CD4-positive, CD25-positive, alpha-beta regulatory T cell (primary cell): ENCODE results near the gene DMD. TPM values are rescaled to one million over a fixed set of nuclear protein-coding genes. Genes with fewer than 3 reads are reported as not detected.

ENCODE experiments used
- ATAC-seq, 2 donors: fragments of 150-1000 bp; cut with Tn5 transposase; one replicate each; pipeline ENCODE4 v1.10.0; 2021; ENCODE audit warnings: low read depth in 2 of 2, moderate number of reproducible peaks in 2 of 2, moderate library complexity in 1 of 2
- DNase-seq, 3 donors: peaks; one replicate each; pipeline versions ENCODE4 v3.0.0 to v3.0.0-alpha.2; 2012 to 2022; ENCODE audit warnings: mixed read lengths in 1 of 3
- H3K27ac ChIP-seq: one replicate; pipeline ENCODE4 v1.7.0; 2013; ENCODE audit warnings: mild to moderate bottlenecking, low read length; ENCODE audit not compliant: insufficient read depth, poor library complexity, severe bottlenecking
- H3K27me3 ChIP-seq: one replicate; pipeline ENCODE4 v1.7.0; 2013; ENCODE audit warnings: low read length; ENCODE audit not compliant: control insufficient read depth, insufficient read depth
- H3K36me3 ChIP-seq: one replicate; pipeline ENCODE4 v1.7.0; 2013; ENCODE audit warnings: mild to moderate bottlenecking, low read length, moderate library complexity; ENCODE audit not compliant: control insufficient read depth, insufficient read depth
- H3K4me1 ChIP-seq: 2 replicates; pipeline ENCODE4 v1.7.0; 2013; ENCODE audit warnings: mild to moderate bottlenecking, low read length; ENCODE audit not compliant: insufficient read depth, control insufficient read depth, poor library complexity, severe bottlenecking
- H3K4me3 ChIP-seq: one replicate; pipeline ENCODE4 v1.7.0; 2013; ENCODE audit warnings: low read depth, mild to moderate bottlenecking, low read length, moderate library complexity
- H3K9me3 ChIP-seq, 2 experiments: 1 replicate in 1 of 2; 2 replicates in 1 of 2; pipeline ENCODE4 v1.7.0; 2013; ENCODE audit warnings: low read length in 2 of 2, mild to moderate bottlenecking in 1 of 2, moderate library complexity in 1 of 2; ENCODE audit not compliant: control insufficient read depth in 2 of 2
- H3K27ac Mint-ChIP-seq, 3 donors: one replicate each; pipeline ENCODE4 v1.8.0; 2020 to 2022; ENCODE audit warnings: mild to moderate bottlenecking in 3 of 3, mixed read lengths in 3 of 3, moderate library complexity in 2 of 3
- H3K27me3 Mint-ChIP-seq: one replicate; pipeline ENCODE4 v1.8.0; 2022; ENCODE audit warnings: mild to moderate bottlenecking, mixed read lengths
- H3K36me3 Mint-ChIP-seq: one replicate; pipeline ENCODE4 v1.8.0; 2020; ENCODE audit warnings: mixed read lengths
- H3K4me1 Mint-ChIP-seq, 4 donors: one replicate each; pipeline ENCODE4 v1.8.0; 2020 to 2022; ENCODE audit warnings: mixed read lengths in 4 of 4, mild to moderate bottlenecking in 1 of 4
- H3K4me3 Mint-ChIP-seq, 4 donors: one replicate each; pipeline ENCODE4 v1.8.0; 2020 to 2022; ENCODE audit warnings: mild to moderate bottlenecking in 4 of 4, mixed read lengths in 4 of 4, moderate library complexity in 3 of 4
- H3K9me3 Mint-ChIP-seq, 7 donors: one replicate each; pipeline ENCODE4 v1.8.0; 2020 to 2022; ENCODE audit warnings: mixed read lengths in 7 of 7, mild to moderate bottlenecking in 3 of 7, moderate library complexity in 2 of 7
- polyA plus RNA-seq, 4 donors: library from polyadenylated mRNA; unstranded; fragments of 300-500 nt; fragmentation: Illumina TruSeq; gene quantifications; one replicate each; pipeline ENCODE4 v1.2.3, GENCODE V29; 2021
- total RNA-seq: library from RNA; stranded (reverse); gene quantifications from one replicate; pipeline ENCODE4 v1.2.3, GENCODE V29; 2022

Gene DMD
- total and polyA plus RNA-seq, 5 donors from 2014 or later, result 0.20 to 2.8 (median 0.98) TPM

DNA sequence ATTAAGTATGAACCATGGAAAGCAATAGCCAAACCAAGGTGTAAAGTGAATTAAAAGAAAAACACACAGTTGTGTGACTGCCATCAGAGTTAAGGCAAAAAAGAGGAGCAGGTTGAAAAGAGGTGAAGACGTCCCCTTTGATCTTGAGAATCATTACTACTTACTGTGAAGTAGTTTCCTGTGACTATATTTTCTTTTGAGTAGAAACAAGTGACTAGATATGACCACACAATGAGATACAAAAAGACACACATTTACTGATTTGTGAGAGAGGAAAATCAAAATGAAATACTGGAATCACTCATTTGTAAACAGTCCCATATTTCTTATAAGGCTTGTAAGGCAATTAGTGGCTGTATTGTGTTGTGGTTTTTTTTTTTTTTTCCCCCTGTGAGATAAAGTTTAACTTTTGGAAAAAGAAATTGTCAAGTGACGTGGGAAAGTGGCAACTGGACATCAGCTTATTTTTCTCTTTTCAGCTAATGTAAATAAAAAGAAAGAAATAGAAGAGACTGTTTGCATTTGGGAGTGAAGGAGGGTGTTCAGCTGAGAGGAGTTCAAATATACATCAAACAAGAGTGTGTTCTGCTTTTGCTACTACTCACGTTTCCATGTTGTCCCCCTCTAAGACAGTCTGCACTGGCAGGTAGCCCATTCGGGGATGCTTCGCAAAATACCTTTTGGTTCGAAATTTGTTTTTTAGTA, 2033.1 kb downstream of the DMD start:
- H3K27ac ChIP-seq, result no peak overlapping the region
- H3K4me1 Mint-ChIP-seq, result no peaks in the 10 kb centered on the region
- no peak overlapping the region for H3K4me3 Mint-ChIP-seq
- no peaks in the 10 kb centered on the region for H3K27me3 ChIP-seq
- no peak overlapping the region for H3K27ac Mint-ChIP-seq
- H3K36me3 Mint-ChIP-seq, result no peaks in the 10 kb centered on the region
- no peak overlapping the region for H3K4me3 ChIP-seq
- H3K9me3 Mint-ChIP-seq, result no peaks in the 10 kb centered on the region
- no peaks in the 10 kb centered on the region for H3K4me1 ChIP-seq
- no peaks in the 10 kb centered on the region for H3K9me3 ChIP-seq
- H3K36me3 ChIP-seq, result no peaks in the 10 kb centered on the region
- ATAC-seq (no peak), DNase-seq (no peak)
- no peaks in the 10 kb centered on the region for H3K27me3 Mint-ChIP-seq

- Mint-ChIP-seq H3K36me3 (no peaks in the 10 kb centered on the region), H3K4me3 (no peak overlapping the region), H3K9me3 (peaks cover 0 to 4% (median 0%) of the 10 kb centered on the region in 7 donors), H3K27me3 (no peaks in the 10 kb centered on the region), H3K4me1 (no peaks in the 10 kb centered on the region), H3K27ac (no peak overlapping the region)
- no peaks in the 10 kb centered on the region for H3K36me3 ChIP-seq
- H3K4me1 ChIP-seq, result no peaks in the 10 kb centered on the region
- H3K27ac ChIP-seq, result no peak overlapping the region
- H3K4me3 ChIP-seq, result no peak overlapping the region
- DNase-seq (no peak), ATAC-seq (no peak)
- H3K9me3 ChIP-seq, result no peaks in the 10 kb centered on the region
- H3K27me3 ChIP-seq, result no peaks in the 10 kb centered on the region
Measured at GRCh38 chrX:31170792-31171191, 2040.6 kb downstream of the DMD start.

GRCh38 chrX:31168551-31168950, 2042.8 kb downstream of the DMD start:
- no peak for ATAC-seq
- no peaks in the 10 kb centered on the region for H3K27me3 Mint-ChIP-seq
- H3K4me1 ChIP-seq, result no peaks in the 10 kb centered on the region
- H3K27ac Mint-ChIP-seq, result no peak overlapping the region
- no peaks in the 10 kb centered on the region for H3K36me3 Mint-ChIP-seq
- no peaks in the 10 kb centered on the region for H3K4me1 Mint-ChIP-seq
- no peaks in the 10 kb centered on the region for H3K27me3 ChIP-seq
- no peak for DNase-seq
- no peak overlapping the region for H3K4me3 ChIP-seq
- peaks cover 0 to 4% (median 0%) of the 10 kb centered on the region in 7 donors for H3K9me3 Mint-ChIP-seq
- H3K4me3 Mint-ChIP-seq, result no peak overlapping the region
- no peak overlapping the region for H3K27ac ChIP-seq
- no peaks in the 10 kb centered on the region for H3K36me3 ChIP-seq
- H3K9me3 ChIP-seq, result no peaks in the 10 kb centered on the region

- peaks cover 0 to 5% (median 0%) of the 10 kb centered on the region in 7 donors for H3K9me3 Mint-ChIP-seq
- ATAC-seq (no peak), DNase-seq (no peak)
- H3K36me3 ChIP-seq, result no peaks in the 10 kb centered on the region
- H3K4me1 ChIP-seq, result no peaks in the 10 kb centered on the region
- no peak overlapping the region for H3K4me3 Mint-ChIP-seq
- H3K4me1 Mint-ChIP-seq, result no peaks in the 10 kb centered on the region
- H3K27me3 Mint-ChIP-seq, result no peaks in the 10 kb centered on the region
- H3K36me3 Mint-ChIP-seq, result no peaks in the 10 kb centered on the region
- H3K27ac ChIP-seq, result no peak overlapping the region
- no peak overlapping the region for H3K4me3 ChIP-seq
- no peaks in the 10 kb centered on the region for H3K27me3 ChIP-seq
- no peak overlapping the region for H3K27ac Mint-ChIP-seq
- no peaks in the 10 kb centered on the region for H3K9me3 ChIP-seq
Measured at GRCh38 chrX:31166832-31167231, 2044.5 kb downstream of the DMD start.

DNA sequence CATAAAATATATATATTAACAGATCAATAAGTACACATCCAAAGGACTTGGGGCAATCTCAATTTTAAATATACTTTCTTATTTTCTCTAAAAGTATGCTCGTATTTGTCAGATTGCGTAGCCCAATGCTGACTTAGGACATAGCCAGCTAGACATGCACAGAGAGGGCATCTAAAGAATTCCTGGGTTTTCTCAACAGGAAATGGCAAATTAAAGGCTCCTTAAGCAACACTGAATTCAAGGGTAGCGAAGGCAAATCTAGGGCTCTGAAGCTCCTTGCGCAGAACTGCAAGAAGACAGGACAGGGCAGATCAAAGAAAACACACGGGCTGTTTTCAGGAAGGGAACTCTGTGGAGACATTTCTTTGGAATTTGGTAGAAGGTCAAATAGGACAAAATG, 2044.9 kb downstream of the DMD start:
- H3K27ac Mint-ChIP-seq, result no peak overlapping the region
- no peaks in the 10 kb centered on the region for H3K4me1 ChIP-seq

GRCh38 chrX:31165241-31166035, 2045.9 kb downstream of the DMD start:
- Histone ChIP-seq H3K4me1 (no peaks in the 10 kb centered on the region), H3K27ac (no peak overlapping the region), H3K27me3 (no peaks in the 10 kb centered on the region), H3K4me3 (no peak overlapping the region), H3K36me3 (no peaks in the 10 kb centered on the region), H3K9me3 (no peaks in the 10 kb centered on the region)
- DNase-seq (no peak), ATAC-seq (no peak)
- H3K27me3 Mint-ChIP-seq, result no peaks in the 10 kb centered on the region
- H3K9me3 Mint-ChIP-seq, result peaks cover 0 to 4% (median 0%) of the 10 kb centered on the region in 7 donors
- no peak overlapping the region for H3K4me3 Mint-ChIP-seq
- H3K27ac Mint-ChIP-seq, result no peak overlapping the region
- H3K36me3 Mint-ChIP-seq, result no peaks in the 10 kb centered on the region
- no peaks in the 10 kb centered on the region for H3K4me1 Mint-ChIP-seq

More for the DNA sequence above, 2044.9 kb downstream of the DMD start:
- Mint-ChIP-seq H3K4me1 (no peaks in the 10 kb centered on the region), H3K4me3 (no peak overlapping the region), H3K9me3 (peaks cover 0 to 5% (median 0%) of the 10 kb centered on the region in 7 donors), H3K27me3 (no peaks in the 10 kb centered on the region), H3K36me3 (no peaks in the 10 kb centered on the region)
- H3K9me3 ChIP-seq, result no peaks in the 10 kb centered on the region
- no peak overlapping the region for H3K27ac ChIP-seq
- no peaks in the 10 kb centered on the region for H3K36me3 ChIP-seq
- no peaks in the 10 kb centered on the region for H3K27me3 ChIP-seq
- no peak for ATAC-seq
- H3K4me3 ChIP-seq, result no peak overlapping the region
- no peak for DNase-seq

DNA sequence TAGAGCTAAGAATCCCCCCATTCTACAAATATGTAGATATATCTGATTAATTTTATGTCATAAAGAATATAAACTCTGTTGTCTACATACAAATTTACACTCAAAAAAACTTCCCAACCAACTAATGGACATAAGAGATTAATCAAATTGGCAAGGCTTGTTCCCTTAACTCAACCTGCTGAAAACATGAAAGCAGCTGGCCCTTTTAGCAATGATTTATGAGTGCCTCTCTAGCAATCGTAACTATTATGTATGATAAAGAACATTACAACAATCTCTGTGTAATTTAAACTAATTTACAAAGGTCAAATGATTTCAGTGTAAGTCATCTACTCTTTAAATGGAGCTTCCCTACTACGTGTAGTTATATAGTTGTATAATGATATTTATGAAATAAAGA, 2056.4 kb downstream of the DMD start:
- Mint-ChIP-seq H3K27me3 (peaks cover 5% of the 10 kb centered on the region), H3K4me1 (no peaks in the 10 kb centered on the region), H3K9me3 (peaks cover 0 to 4% (median 0%) of the 10 kb centered on the region in 7 donors), H3K27ac (no peak overlapping the region), H3K4me3 (no peak overlapping the region), H3K36me3 (no peaks in the 10 kb centered on the region)
- Histone ChIP-seq H3K4me1 (no peaks in the 10 kb centered on the region), H3K36me3 (no peaks in the 10 kb centered on the region), H3K27me3 (no peaks in the 10 kb centered on the region), H3K9me3 (no peaks in the 10 kb centered on the region), H3K27ac (no peak overlapping the region), H3K4me3 (no peak overlapping the region)
- ATAC-seq (no peak), DNase-seq (no peak)
